Suprapubic skin (tissue), 4 donors: ENCODE measurements around the gene SCG2.

Experiments used
- POLR2A ChIP-seq, 2 donors: fragments of 450-650 bp; IDR thresholded peaks; one replicate each; pipeline ENCODE4 v1.6.1; 2017; ENCODE audit warnings: antibody characterized with exemption in 2 of 2, mild to moderate bottlenecking in 2 of 2, moderate library complexity in 2 of 2
- POLR2AphosphoS5 ChIP-seq, 3 donors: sonication (generic); formaldehyde crosslinking; IDR thresholded peaks; one replicate each; pipeline ENCODE4 v1.6.1; 2017; ENCODE audit warnings: antibody characterized with exemption in 3 of 3
- TF ChIP-seq, protein P1 (sequence below), 2 donors: fragments of 200-600 bp in 1 of 2; fragments of 450-650 bp in 1 of 2; sonication (generic) in 1 of 2; IDR thresholded peaks; one replicate each; pipeline ENCODE4 v1.5.1; 2016 to 2019; ENCODE audit warnings: antibody characterized with exemption in 2 of 2, mild to moderate bottlenecking in 1 of 2, moderate library complexity in 1 of 2

DNA sequence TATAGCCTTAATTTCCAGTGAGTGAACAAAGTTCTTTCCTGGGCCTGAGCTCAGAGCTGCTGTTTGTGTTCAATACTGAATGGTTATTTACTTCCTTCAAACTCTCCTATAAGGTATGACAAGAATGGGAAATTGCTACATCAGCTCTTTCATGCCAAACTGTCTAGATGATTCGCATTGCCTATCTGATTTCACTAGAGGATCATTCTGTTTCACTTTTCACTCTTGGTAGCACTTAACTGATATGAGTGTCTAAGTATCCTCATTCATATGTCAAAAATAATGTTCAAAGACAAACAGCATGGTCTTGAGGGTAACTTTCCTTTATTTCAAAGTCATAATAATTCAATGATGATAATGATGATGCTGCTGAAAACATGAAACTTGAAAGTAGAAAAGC, 32.9 kb upstream of the SCG2 start:
- TF ChIP-seq, protein P1, sequence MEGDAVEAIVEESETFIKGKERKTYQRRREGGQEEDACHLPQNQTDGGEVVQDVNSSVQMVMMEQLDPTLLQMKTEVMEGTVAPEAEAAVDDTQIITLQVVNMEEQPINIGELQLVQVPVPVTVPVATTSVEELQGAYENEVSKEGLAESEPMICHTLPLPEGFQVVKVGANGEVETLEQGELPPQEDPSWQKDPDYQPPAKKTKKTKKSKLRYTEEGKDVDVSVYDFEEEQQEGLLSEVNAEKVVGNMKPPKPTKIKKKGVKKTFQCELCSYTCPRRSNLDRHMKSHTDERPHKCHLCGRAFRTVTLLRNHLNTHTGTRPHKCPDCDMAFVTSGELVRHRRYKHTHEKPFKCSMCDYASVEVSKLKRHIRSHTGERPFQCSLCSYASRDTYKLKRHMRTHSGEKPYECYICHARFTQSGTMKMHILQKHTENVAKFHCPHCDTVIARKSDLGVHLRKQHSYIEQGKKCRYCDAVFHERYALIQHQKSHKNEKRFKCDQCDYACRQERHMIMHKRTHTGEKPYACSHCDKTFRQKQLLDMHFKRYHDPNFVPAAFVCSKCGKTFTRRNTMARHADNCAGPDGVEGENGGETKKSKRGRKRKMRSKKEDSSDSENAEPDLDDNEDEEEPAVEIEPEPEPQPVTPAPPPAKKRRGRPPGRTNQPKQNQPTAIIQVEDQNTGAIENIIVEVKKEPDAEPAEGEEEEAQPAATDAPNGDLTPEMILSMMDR (IDR thresholded peaks at IDR 0.05) = no peak
- TF ChIP-seq POLR2A (IDR thresholded peaks at IDR 0.05) (no peak), POLR2AphosphoS5 (IDR thresholded peaks at IDR 0.05) (no peak)
